GM23338 (cell line): ENCODE results near the gene CDH23. TPM values are rescaled to one million over a fixed set of nuclear protein-coding genes. Genes with fewer than 3 reads are reported as not detected.

ENCODE experiments used
- ATAC-seq: fragments of 200-7000 bp; cut with Tn5 transposase; 3 replicates; pipeline ENCODE4 v1.9.1; 2020
- DNase-seq: peaks from one replicate; pipeline ENCODE4 v3.0.0-alpha.2; 2015; ENCODE audit warnings: low spot score
- H2AFZ ChIP-seq: fragments of 200-600 bp; sonication (generic); 2 replicates; pipeline ENCODE4 v1.8.0; 2016; ENCODE audit warnings: antibody characterized with exemption, mild to moderate bottlenecking, moderate library complexity
- H3F3A ChIP-seq: fragments of 200-600 bp; sonication (generic); replicated peaks from 2 replicates; pipeline ENCODE4 v1.8.0; 2017; ENCODE audit warnings: antibody characterized with exemption, mixed run types, low read depth
- H3K27ac ChIP-seq: fragments of 200-600 bp; sonication (generic); 2 replicates; pipeline ENCODE4 v1.6.1; 2016; ENCODE audit warnings: low read depth
- H3K27me3 ChIP-seq: fragments of 200-600 bp; sonication (generic); 2 replicates; pipeline ENCODE4 v1.8.0; 2016; ENCODE audit warnings: mild to moderate bottlenecking, mixed run types, moderate library complexity; ENCODE audit not compliant: insufficient read depth
- H3K36me3 ChIP-seq: fragments of 200-600 bp; sonication (generic); 2 replicates; pipeline ENCODE4 v1.8.0; 2016; ENCODE audit warnings: mild to moderate bottlenecking; ENCODE audit not compliant: insufficient read depth
- H3K4me1 ChIP-seq: fragments of 200-600 bp; sonication (generic); 2 replicates; pipeline ENCODE4 v1.8.0; 2016; ENCODE audit warnings: mild to moderate bottlenecking, moderate library complexity; ENCODE audit not compliant: insufficient read depth
- H3K4me2 ChIP-seq: fragments of 200-600 bp; sonication (generic); 2 replicates; pipeline ENCODE4 v1.7.1; 2017; ENCODE audit warnings: mixed run types
- H3K4me3 ChIP-seq: fragments of 200-600 bp; sonication (generic); 2 replicates; pipeline ENCODE4 v1.6.1; 2016; ENCODE audit warnings: mixed run types
- H3K79me2 ChIP-seq: fragments of 200-600 bp; sonication (generic); replicated peaks from 2 replicates; pipeline ENCODE4 v1.8.0; 2017; ENCODE audit warnings: mild to moderate bottlenecking; ENCODE audit not compliant: insufficient read depth
- H3K9me2 ChIP-seq: fragments of 200-600 bp; sonication (generic); 2 replicates; pipeline ENCODE4 v1.8.0; 2017; ENCODE audit not compliant: insufficient read depth
- H4K20me1 ChIP-seq: fragments of 200-600 bp; sonication (generic); replicated peaks from 2 replicates; pipeline ENCODE4 v1.8.0; 2017; ENCODE audit warnings: mild to moderate bottlenecking; ENCODE audit not compliant: insufficient read depth
- H3K27ac Mint-ChIP-seq: 2 replicates; pipeline ENCODE4 v1.8.0; 2020; ENCODE audit warnings: inconsistent platforms, mild to moderate bottlenecking, moderate library complexity, mixed read lengths
- H3K27me3 Mint-ChIP-seq: 3 replicates; pipeline ENCODE4 v1.8.0; 2022; ENCODE audit warnings: low read depth, mild to moderate bottlenecking, moderate library complexity, mixed read lengths, inconsistent platforms; ENCODE audit not compliant: insufficient read depth, poor library complexity
- H3K36me3 Mint-ChIP-seq: 3 replicates; pipeline ENCODE4 v1.8.0; 2021; ENCODE audit warnings: low read depth, mild to moderate bottlenecking, inconsistent platforms, moderate library complexity, mixed read lengths
- H3K4me1 Mint-ChIP-seq: 3 replicates; pipeline ENCODE4 v1.8.0; 2020; ENCODE audit warnings: mild to moderate bottlenecking, inconsistent platforms, mixed read lengths
- H3K4me3 Mint-ChIP-seq: 3 replicates; pipeline ENCODE4 v1.8.0; 2021; ENCODE audit warnings: moderate library complexity, mild to moderate bottlenecking, inconsistent platforms, mixed read lengths
- H3K9me3 Mint-ChIP-seq: 3 replicates; pipeline ENCODE4 v1.8.0; 2020; ENCODE audit warnings: moderate library complexity, mild to moderate bottlenecking, inconsistent platforms, mixed read lengths
- CREB1 ChIP-seq: fragments of 250-450 bp; sonication (Bioruptor Pico); IDR thresholded peaks from 2 replicates; pipeline ENCODE4 v1.5.0; 2020; ENCODE audit warnings: low read depth, mild to moderate bottlenecking, moderate library complexity
- EZH2 ChIP-seq: fragments of 200-600 bp; sonication (generic); IDR thresholded peaks from one replicate; pipeline ENCODE4 v1.8.0; 2017; ENCODE audit warnings: antibody characterized with exemption, mild to moderate bottlenecking, low read depth; ENCODE audit not compliant: unreplicated experiment
- JUNB ChIP-seq: IDR thresholded peaks from one replicate; pipeline ENCODE4 v1.6.1; 2016; ENCODE audit warnings: antibody characterized with exemption; ENCODE audit not compliant: unreplicated experiment
- NANOG ChIP-seq: IDR thresholded peaks from 2 replicates; pipeline ENCODE4 v1.6.1; 2016; ENCODE audit warnings: antibody characterized with exemption, borderline replicate concordance
- POLR2AphosphoS5 ChIP-seq: IDR thresholded peaks from 2 replicates; pipeline ENCODE4 v1.6.1; 2016; ENCODE audit warnings: antibody characterized with exemption, low read depth
- STAT1 ChIP-seq: IDR thresholded peaks from one replicate; pipeline ENCODE4 v1.6.1; 2016; ENCODE audit warnings: antibody characterized with exemption; ENCODE audit not compliant: unreplicated experiment
- ZNF114 ChIP-seq: fragments of 250-450 bp; sonication (Bioruptor Pico); IDR thresholded peaks from 2 replicates; pipeline ENCODE4 v1.5.0; 2020; ENCODE audit warnings: mild to moderate bottlenecking, moderate library complexity
- ZNF331 ChIP-seq: fragments of 250-450 bp; sonication (Bioruptor Pico); IDR thresholded peaks from 2 replicates; pipeline ENCODE4 v1.5.0; 2020; ENCODE audit warnings: low read depth, mild to moderate bottlenecking, moderate library complexity
- polyA plus RNA-seq: library from polyadenylated mRNA; unstranded; fragments of >200 nt; fragmentation: Nextera tagmentation; extraction: Ambion mirVana; gene quantifications from 2 replicates; pipeline ENCODE4 v1.2.1, GENCODE V29; 2016
- total RNA-seq: library from RNA; depleted of rRNA; stranded (reverse); fragments of >200 nt; shearing (Covaris generic); gene quantifications from 2 replicates; pipeline ENCODE4 v1.2.3, GENCODE V29; 2014
- TF ChIP-seq, protein P1 (sequence below): IDR thresholded peaks from one replicate; pipeline ENCODE4 v1.6.1; 2018; ENCODE audit warnings: antibody characterized with exemption; ENCODE audit not compliant: unreplicated experiment
- TF ChIP-seq, protein P2 (sequence below), 2 experiments: fragments of 200-600 bp in 1 of 2; sonication (generic) in 1 of 2; conservative IDR thresholded peaks; 2 replicates each; pipeline versions ENCODE4 v1.5.1 to v1.6.1; 2016 to 2017; ENCODE audit warnings: antibody characterized with exemption in 2 of 2, low read depth in 2 of 2, mild to moderate bottlenecking in 2 of 2, moderate library complexity in 1 of 2
- TF ChIP-seq, protein P3 (sequence below): IDR thresholded peaks from 2 replicates; pipeline ENCODE4 v1.6.1; 2016; ENCODE audit warnings: antibody characterized with exemption
- TF ChIP-seq, protein P4 (sequence below): fragments of 250-450 bp; sonication (Bioruptor Pico); IDR thresholded peaks from 2 replicates; pipeline ENCODE4 v1.5.0; 2020; ENCODE audit warnings: mild to moderate bottlenecking, moderate library complexity

The CDH23 gene
- total and polyA plus RNA-seq, 2 experiments from 2014 or later = 0.95 to 4.3 TPM

DNA sequence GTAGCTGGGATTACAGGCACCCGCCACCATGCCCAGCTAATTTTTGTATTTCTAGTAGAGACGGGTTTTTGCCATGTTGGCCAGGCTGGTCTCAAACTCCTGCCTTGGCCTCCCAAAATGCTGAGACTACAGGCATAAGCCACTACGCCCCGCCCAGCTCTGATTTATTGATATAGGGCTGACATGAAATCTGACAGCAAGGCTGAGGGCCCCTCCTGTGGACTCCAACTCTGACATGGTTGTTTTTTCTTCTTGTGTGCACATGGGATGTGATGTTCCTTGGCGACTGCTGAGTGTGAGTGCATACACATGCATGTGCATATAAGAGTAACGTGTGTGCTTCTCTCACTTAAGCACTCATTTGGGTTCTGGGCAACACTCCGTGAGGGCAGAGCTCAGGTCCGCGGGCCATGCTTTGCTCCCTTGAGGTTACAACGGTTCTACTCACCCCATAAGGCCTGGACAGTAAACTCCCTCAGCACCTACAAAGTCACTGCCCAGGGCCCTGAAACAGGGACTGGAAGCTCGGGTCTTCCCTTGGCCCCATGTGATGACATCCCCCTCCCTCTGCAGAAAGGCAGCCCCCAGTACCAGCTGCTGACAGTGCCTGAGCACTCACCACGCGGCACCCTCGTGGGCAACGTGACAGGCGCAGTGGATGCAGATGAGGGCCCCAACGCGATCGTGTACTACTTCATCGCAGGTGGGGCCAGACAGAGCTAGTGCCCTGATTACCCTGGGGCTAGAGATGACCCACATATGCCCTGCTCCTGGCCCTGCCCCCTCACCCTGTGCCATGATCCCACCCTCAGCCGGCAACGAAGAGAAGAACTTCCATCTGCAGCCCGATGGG lies 410.2 kb downstream of the CDH23 start:
- Histone ChIP-seq H3K27ac (no peak overlapping the region), H3F3A (no peaks in the 10 kb centered on the region), H3K4me1 (no peaks in the 10 kb centered on the region), H3K4me2 (no peak overlapping the region), H4K20me1 (no peaks in the 10 kb centered on the region; the same call in 1 of the 2 replicates), H2AFZ (no peak overlapping the region), H3K79me2 (no peaks in the 10 kb centered on the region), H3K36me3 (no peaks in the 10 kb centered on the region), H3K9me2 (no peaks in the 10 kb centered on the region), H3K27me3 (peaks cover 3% of the 10 kb centered on the region; the same call in 1 of the 2 replicates), H3K4me3 (no peak overlapping the region)
- Mint-ChIP-seq H3K36me3 (no peaks in the 10 kb centered on the region), H3K27me3 (peaks cover 12% of the 10 kb centered on the region), H3K27ac (no peak overlapping the region), H3K4me3 (no peak overlapping the region), H3K9me3 (no peaks in the 10 kb centered on the region; the same call in 2 of the 3 replicates), H3K4me1 (peaks cover 3% of the 10 kb centered on the region)
- TF ChIP-seq EZH2 (no peak), POLR2AphosphoS5 (no peak), CREB1 (CRISPR knock-in tag) (no peak), NANOG (no peak), ZNF331 (CRISPR knock-in tag) (no peak), STAT1 (no peak), JUNB (no peak), ZNF114 (no peak)
- TF ChIP-seq, protein P1, sequence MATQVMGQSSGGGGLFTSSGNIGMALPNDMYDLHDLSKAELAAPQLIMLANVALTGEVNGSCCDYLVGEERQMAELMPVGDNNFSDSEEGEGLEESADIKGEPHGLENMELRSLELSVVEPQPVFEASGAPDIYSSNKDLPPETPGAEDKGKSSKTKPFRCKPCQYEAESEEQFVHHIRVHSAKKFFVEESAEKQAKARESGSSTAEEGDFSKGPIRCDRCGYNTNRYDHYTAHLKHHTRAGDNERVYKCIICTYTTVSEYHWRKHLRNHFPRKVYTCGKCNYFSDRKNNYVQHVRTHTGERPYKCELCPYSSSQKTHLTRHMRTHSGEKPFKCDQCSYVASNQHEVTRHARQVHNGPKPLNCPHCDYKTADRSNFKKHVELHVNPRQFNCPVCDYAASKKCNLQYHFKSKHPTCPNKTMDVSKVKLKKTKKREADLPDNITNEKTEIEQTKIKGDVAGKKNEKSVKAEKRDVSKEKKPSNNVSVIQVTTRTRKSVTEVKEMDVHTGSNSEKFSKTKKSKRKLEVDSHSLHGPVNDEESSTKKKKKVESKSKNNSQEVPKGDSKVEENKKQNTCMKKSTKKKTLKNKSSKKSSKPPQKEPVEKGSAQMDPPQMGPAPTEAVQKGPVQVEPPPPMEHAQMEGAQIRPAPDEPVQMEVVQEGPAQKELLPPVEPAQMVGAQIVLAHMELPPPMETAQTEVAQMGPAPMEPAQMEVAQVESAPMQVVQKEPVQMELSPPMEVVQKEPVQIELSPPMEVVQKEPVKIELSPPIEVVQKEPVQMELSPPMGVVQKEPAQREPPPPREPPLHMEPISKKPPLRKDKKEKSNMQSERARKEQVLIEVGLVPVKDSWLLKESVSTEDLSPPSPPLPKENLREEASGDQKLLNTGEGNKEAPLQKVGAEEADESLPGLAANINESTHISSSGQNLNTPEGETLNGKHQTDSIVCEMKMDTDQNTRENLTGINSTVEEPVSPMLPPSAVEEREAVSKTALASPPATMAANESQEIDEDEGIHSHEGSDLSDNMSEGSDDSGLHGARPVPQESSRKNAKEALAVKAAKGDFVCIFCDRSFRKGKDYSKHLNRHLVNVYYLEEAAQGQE = no peak
- TF ChIP-seq, protein P2, sequence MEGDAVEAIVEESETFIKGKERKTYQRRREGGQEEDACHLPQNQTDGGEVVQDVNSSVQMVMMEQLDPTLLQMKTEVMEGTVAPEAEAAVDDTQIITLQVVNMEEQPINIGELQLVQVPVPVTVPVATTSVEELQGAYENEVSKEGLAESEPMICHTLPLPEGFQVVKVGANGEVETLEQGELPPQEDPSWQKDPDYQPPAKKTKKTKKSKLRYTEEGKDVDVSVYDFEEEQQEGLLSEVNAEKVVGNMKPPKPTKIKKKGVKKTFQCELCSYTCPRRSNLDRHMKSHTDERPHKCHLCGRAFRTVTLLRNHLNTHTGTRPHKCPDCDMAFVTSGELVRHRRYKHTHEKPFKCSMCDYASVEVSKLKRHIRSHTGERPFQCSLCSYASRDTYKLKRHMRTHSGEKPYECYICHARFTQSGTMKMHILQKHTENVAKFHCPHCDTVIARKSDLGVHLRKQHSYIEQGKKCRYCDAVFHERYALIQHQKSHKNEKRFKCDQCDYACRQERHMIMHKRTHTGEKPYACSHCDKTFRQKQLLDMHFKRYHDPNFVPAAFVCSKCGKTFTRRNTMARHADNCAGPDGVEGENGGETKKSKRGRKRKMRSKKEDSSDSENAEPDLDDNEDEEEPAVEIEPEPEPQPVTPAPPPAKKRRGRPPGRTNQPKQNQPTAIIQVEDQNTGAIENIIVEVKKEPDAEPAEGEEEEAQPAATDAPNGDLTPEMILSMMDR (conservative IDR thresholded peaks at IDR 0.05; ENCODE audit: low read depth in 2 of 2) = no peak
- TF ChIP-seq, protein P3, sequence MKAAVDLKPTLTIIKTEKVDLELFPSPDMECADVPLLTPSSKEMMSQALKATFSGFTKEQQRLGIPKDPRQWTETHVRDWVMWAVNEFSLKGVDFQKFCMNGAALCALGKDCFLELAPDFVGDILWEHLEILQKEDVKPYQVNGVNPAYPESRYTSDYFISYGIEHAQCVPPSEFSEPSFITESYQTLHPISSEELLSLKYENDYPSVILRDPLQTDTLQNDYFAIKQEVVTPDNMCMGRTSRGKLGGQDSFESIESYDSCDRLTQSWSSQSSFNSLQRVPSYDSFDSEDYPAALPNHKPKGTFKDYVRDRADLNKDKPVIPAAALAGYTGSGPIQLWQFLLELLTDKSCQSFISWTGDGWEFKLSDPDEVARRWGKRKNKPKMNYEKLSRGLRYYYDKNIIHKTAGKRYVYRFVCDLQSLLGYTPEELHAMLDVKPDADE = no peak
- TF ChIP-seq, protein P4, sequence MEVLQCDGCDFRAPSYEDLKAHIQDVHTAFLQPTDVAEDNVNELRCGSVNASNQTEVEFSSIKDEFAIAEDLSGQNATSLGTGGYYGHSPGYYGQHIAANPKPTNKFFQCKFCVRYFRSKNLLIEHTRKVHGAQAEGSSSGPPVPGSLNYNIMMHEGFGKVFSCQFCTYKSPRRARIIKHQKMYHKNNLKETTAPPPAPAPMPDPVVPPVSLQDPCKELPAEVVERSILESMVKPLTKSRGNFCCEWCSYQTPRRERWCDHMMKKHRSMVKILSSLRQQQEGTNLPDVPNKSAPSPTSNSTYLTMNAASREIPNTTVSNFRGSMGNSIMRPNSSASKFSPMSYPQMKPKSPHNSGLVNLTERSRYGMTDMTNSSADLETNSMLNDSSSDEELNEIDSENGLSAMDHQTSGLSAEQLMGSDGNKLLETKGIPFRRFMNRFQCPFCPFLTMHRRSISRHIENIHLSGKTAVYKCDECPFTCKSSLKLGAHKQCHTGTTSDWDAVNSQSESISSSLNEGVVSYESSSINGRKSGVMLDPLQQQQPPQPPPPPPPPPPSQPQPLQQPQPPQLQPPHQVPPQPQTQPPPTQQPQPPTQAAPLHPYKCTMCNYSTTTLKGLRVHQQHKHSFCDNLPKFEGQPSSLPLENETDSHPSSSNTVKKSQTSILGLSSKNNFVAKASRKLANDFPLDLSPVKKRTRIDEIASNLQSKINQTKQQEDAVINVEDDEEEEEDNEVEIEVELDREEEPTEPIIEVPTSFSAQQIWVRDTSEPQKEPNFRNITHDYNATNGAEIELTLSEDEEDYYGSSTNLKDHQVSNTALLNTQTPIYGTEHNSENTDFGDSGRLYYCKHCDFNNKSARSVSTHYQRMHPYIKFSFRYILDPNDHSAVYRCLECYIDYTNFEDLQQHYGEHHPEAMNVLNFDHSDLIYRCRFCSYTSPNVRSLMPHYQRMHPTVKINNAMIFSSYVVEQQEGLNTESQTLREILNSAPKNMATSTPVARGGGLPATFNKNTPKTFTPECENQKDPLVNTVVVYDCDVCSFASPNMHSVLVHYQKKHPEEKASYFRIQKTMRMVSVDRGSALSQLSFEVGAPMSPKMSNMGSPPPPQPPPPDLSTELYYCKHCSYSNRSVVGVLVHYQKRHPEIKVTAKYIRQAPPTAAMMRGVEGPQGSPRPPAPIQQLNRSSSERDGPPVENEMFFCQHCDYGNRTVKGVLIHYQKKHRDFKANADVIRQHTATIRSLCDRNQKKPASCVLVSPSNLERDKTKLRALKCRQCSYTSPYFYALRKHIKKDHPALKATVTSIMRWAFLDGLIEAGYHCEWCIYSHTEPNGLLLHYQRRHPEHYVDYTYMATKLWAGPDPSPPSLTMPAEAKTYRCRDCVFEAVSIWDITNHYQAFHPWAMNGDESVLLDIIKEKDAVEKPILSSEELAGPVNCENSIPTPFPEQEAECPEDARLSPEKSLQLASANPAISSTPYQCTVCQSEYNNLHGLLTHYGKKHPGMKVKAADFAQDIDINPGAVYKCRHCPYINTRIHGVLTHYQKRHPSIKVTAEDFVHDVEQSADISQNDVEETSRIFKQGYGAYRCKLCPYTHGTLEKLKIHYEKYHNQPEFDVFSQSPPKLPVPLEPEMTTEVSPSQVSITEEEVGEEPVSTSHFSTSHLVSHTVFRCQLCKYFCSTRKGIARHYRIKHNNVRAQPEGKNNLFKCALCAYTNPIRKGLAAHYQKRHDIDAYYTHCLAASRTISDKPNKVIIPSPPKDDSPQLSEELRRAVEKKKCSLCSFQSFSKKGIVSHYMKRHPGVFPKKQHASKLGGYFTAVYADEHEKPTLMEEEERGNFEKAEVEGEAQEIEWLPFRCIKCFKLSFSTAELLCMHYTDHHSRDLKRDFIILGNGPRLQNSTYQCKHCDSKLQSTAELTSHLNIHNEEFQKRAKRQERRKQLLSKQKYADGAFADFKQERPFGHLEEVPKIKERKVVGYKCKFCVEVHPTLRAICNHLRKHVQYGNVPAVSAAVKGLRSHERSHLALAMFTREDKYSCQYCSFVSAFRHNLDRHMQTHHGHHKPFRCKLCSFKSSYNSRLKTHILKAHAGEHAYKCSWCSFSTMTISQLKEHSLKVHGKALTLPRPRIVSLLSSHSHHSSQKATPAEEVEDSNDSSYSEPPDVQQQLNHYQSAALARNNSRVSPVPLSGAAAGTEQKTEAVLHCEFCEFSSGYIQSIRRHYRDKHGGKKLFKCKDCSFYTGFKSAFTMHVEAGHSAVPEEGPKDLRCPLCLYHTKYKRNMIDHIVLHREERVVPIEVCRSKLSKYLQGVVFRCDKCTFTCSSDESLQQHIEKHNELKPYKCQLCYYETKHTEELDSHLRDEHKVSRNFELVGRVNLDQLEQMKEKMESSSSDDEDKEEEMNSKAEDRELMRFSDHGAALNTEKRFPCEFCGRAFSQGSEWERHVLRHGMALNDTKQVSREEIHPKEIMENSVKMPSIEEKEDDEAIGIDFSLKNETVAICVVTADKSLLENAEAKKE (CRISPR knock-in tag) = no peak
- ATAC-seq (no peak), DNase-seq (no peak)
